Ovary (tissue), 9 donors: Measurements from ENCODE around the gene ZNF532. TPM values are rescaled to one million over a fixed set of nuclear protein-coding genes. Genes with fewer than 3 reads are reported as not detected.

Experiments
- DNase-seq, 5 donors: peaks; one replicate each; pipeline ENCODE4 v3.0.0-alpha.2; 2019 to 2020
- H3K27ac ChIP-seq, 2 donors: fragments of 200-600 bp; one replicate each; pipeline versions ENCODE4 v1.5.1 to v1.8.0; 2019 to 2022
- H3K27me3 ChIP-seq: fragments of 200-600 bp; one replicate; pipeline ENCODE4 v1.8.0; 2022
- H3K36me3 ChIP-seq: fragments of 200-600 bp; sonication (generic); one replicate; pipeline ENCODE4 v1.5.1; 2019
- H3K4me1 ChIP-seq: one replicate; pipeline ENCODE4 v1.8.1; 2013; ENCODE audit warnings: mild to moderate bottlenecking, moderate library complexity; ENCODE audit not compliant: insufficient read depth
- H3K4me3 ChIP-seq: fragments of 200-600 bp; sonication (generic); one replicate; pipeline ENCODE4 v1.5.1; 2017
- H3K9me3 ChIP-seq, 2 donors: fragments of 200-600 bp in 1 of 2; sonication (generic) in 1 of 2; one replicate each; pipeline versions ENCODE4 v1.5.1 to v1.8.1; 2013 to 2019; ENCODE audit warnings: mild to moderate bottlenecking in 1 of 2, moderate library complexity in 1 of 2
- CTCF ChIP-seq, 3 donors: fragments of 450-650 bp in 2 of 3; fragments of 200-600 bp in 1 of 3; IDR thresholded peaks; one replicate each; pipeline versions ENCODE4 v1.5.1 to v1.8.0; 2016 to 2022; ENCODE audit warnings: antibody characterized with exemption in 3 of 3, mild to moderate bottlenecking in 1 of 3
- EP300 ChIP-seq: sonication (generic); formaldehyde crosslinking; IDR thresholded peaks from one replicate; pipeline ENCODE4 v1.6.1; 2017; ENCODE audit warnings: antibody characterized with exemption
- POLR2A ChIP-seq: fragments of 450-650 bp; IDR thresholded peaks from one replicate; pipeline ENCODE4 v1.6.1; 2017; ENCODE audit warnings: antibody characterized with exemption, mild to moderate bottlenecking, moderate library complexity
- WGBS, 3 donors: extraction: QIAGEN DNeasy Blood & Tissue Kit in 1 of 3; methylation state at CpG; one replicate each; pipeline versions ENCODE4 v1.1.5 to v1.1.7; 2013 to 2017; 5-methylcytosine and 5-hydroxymethylcytosine counted together
- intact Hi-C, 4 donors: fragments of 100-400 bp; cut with DNase I; formaldehyde crosslinking; loops; one replicate each; pipeline versions ENCODE4 v1.11.0 to v1.15.1; 2022 to 2023
- polyA plus RNA-seq, 2 donors: library from polyadenylated mRNA; stranded (reverse); fragments of 200-250 nt in 1 of 2; fragments of 350-450 nt in 1 of 2; fragmentation: Illumina TruSeq in 1 of 2; extraction: RNeasy Lipid Tissue Mini Kit (QIAGEN cat#74804) in 1 of 2; gene quantifications; one replicate each; pipeline ENCODE4 v1.2.3, GENCODE V29; 2013 to 2014
- total RNA-seq, 7 donors: library from RNA; depleted of rRNA in 2 of 7; stranded (reverse); fragments of >200 nt in 2 of 7; fragmentation: NEBNext Ultra II Directional in 3 of 7; extraction: Animal tissue kit (Norgen Biotek cat#: 25700) in 3 of 7; gene quantifications; one replicate each; pipeline versions ENCODE4 v1.1.0 to v1.2.4, GENCODE V29; 2016 to 2023
- donor health status: DM: no; HTN: no; CAD: no; lungs with moderate emphysema.
- donor health status: DM: no; HTN: no; CAD: no.
- donor health status: Bipolar disorder and iron deficiency.
- donor health status: DM: yes; HTN: yes; CAD: no.
- donor health status: DM: no; HTN: no; CAD: no.
- donor health status: DM: yes; HTN: yes; CAD: no.

ZNF532 gene
- total and polyA plus RNA-seq, 9 donors = 40.5 to 162 (median 101) TPM

DNA sequence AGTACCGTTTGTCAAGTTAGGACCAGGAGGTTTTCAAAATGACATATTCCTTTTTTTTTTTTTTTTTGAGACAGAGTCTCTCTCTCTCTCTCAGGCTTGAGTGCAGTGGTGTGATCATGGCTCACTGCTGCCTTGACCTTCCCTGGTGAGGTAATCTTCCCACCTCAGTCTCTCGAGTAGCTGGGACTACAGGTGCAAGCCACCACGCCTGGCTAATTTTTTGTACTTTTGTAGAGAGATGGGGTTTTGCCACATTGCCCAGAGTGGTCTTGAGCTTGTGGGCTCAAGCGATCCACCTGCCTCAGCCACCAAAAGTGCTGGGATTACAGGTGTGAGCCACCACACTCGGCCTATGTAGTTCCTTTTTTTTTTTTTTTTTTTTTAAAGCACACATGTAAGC, 147.1 kb downstream of the ZNF532 start:
- DNase-seq = no peak
- Histone ChIP-seq H3K27ac (no peak overlapping the region), H3K27me3 (no peaks in the 10 kb centered on the region), H3K4me3 (no peak overlapping the region), H3K4me1 (peaks cover 3% of the 10 kb centered on the region), H3K9me3 (no peaks in the 10 kb centered on the region), H3K36me3 (no peaks in the 10 kb centered on the region)
- intact Hi-C loops = no loop called here
- TF ChIP-seq EP300 = no peak
- 88 to 93% (median 90%) methylated on average over 5 of the region's 5 CpGs for WGBS, 3 donors

DNA sequence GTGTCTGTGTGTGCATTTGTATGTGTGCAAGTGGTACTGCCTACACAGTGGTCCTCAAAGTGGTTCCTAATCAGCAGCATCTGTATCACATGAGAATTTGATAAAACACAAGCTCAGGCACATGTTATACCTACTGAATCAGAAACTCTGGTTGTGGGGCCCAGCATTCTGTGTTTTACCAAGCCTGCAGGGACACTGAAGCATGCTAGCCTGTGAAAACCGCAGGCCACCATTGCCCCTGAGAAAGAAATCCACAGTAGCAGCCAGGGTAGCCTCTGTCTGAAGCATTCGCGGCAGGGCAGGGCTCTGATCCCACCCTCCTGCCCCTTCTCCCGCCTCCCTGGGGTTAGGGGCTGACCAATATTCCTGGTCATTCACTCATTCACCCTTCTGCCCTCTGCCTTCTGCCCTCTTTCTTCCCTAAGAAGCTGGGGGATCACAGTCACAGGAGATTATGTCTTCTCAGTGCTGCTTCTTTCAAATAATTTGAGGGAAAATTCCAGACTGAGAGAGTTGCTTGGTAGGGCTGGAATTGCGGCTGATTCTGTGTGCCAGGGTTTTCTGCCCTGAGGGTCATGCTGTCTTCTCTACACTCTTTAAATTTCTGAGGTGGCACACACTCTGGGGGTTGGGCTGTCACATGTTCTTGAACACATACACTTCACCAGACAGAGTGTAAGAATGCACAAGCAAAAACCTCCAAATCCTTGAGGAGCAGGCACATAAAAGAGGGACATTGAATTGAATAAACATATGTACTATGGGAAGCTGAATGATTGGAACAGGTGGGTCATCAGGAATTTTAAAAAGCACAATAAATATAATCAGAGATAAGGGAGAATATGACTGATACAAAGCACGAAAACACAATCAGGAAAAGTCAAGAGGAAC, 148.4 kb downstream of the ZNF532 start:
- H3K27me3 ChIP-seq = no peaks in the 10 kb centered on the region
- no peaks in the 10 kb centered on the region for H3K36me3 ChIP-seq
- no peak overlapping the region for H3K4me3 ChIP-seq
- 61 to 80% (median 64%) methylated on average over 6 of the region's 6 CpGs for WGBS, 3 donors
- H3K4me1 ChIP-seq = peaks cover 3% of the 10 kb centered on the region
- no peak overlapping the region for H3K27ac ChIP-seq
- TF ChIP-seq POLR2A (no peak), CTCF (IDR thresholded peaks at IDR 0.05) (no peak), EP300 (no peak)
- H3K9me3 ChIP-seq = no peaks in the 10 kb centered on the region
- no peak for DNase-seq
- intact Hi-C loops = no loop called here

DNA sequence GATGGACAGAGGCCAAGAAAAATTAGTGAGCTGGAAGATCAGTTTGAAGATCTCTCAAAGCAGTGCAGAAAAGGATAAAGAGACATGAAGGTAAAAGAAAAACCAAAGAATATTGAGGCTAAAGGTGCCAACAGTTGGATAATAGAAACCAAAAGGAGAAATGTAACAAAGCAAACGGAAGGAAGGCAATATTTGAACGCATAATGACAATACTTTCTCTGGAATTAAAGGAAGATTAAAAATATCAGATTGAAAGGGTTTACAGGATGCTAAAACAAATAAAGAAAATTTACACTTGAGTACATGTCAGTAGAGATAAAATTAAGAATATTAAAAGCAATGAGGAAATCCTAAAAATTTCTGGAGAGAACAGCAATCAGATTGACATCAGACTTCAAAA, 149.1 kb downstream of the ZNF532 start:
- TF ChIP-seq EP300 = no peak
- TF ChIP-seq CTCF (IDR thresholded peaks at IDR 0.05) = no peak
- no peak for TF ChIP-seq POLR2A
- 92 to 95% (median 92%) methylated on average over 2 of the region's 2 CpGs for WGBS, 3 donors
- intact Hi-C loops = no loop called here
- Histone ChIP-seq H3K4me1 (no peaks in the 10 kb centered on the region), H3K9me3 (no peaks in the 10 kb centered on the region), H3K4me3 (no peak overlapping the region), H3K36me3 (no peaks in the 10 kb centered on the region), H3K27me3 (no peaks in the 10 kb centered on the region), H3K27ac (no peak overlapping the region)
- DNase-seq = no peak

- WGBS, 3 donors = 92 to 98% (median 96%) methylated on average over 5 of the region's 5 CpGs
- no peaks in the 10 kb centered on the region for H3K9me3 ChIP-seq
- DNase-seq = no peak
- no peaks in the 10 kb centered on the region for H3K27me3 ChIP-seq
- intact Hi-C loops = no loop called here
- TF ChIP-seq EP300 (no peak), CTCF (IDR thresholded peaks at IDR 0.05) (no peak), POLR2A (no peak)
- H3K4me3 ChIP-seq = no peak overlapping the region
- no peak overlapping the region for H3K27ac ChIP-seq
- H3K36me3 ChIP-seq = no peaks in the 10 kb centered on the region
- no peaks in the 10 kb centered on the region for H3K4me1 ChIP-seq
These were observed 151.0 kb downstream of the ZNF532 start for GRCh38 chr18:59015531-59016152.

GRCh38 chr18:59021500-59021899, 156.8 kb downstream of the ZNF532 start:
- intact Hi-C loops = no loop called here
- peak overlapping the region in 1 of 2 donors; percentile 60 for H3K27ac ChIP-seq
- no peak for DNase-seq
- no peak overlapping the region for H3K4me3 ChIP-seq
- no peaks in the 10 kb centered on the region for H3K27me3 ChIP-seq
- no peaks in the 10 kb centered on the region for H3K9me3 ChIP-seq
- peaks cover 11% of the 10 kb centered on the region for H3K4me1 ChIP-seq
- TF ChIP-seq POLR2A (no peak), CTCF (IDR thresholded peaks at IDR 0.05) (no peak), EP300 (no peak)
- WGBS, 3 donors = 23 to 44% (median 41%) methylated on average over 1 of the region's 1 CpG
- no peaks in the 10 kb centered on the region for H3K36me3 ChIP-seq
